Measurements from ENCODE around the gene SPATA6L.

SPATA6L gene

DNA sequence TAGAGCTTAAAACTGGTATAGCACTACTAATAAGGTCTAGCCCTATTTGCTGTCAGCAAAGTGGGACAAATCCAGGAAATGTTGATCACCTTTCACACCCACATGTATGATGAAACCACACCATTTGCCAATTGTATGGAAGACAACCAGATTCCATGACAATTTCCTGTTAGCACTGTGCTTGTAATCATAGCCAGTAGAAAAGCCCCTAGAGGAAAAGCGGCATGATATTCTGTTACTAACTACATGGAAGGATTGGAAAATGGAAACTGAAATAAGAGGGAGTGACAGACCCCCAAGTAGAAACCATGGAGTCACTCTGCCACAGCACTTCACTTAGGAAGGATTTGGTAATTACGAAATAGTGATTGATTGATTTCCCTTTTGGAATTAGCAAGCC lies 923 bp downstream of the SPATA6L start:
- H3K36me3 ChIP-seq (replicated peaks in 1 of 2; ENCODE audit: control insufficient read depth in 2 of 2, insufficient read depth in 2 of 2, low read length in 2 of 2), result no peaks in the 10 kb centered on the region
- no peak overlapping the region for H3K4me3 ChIP-seq (ENCODE audit: low read length in 2 of 2)
- H2BK15ac ChIP-seq (ENCODE audit: low read length), result no peak overlapping the region
- DNase-seq (ENCODE audit: low spot score), result no peak
- H3K4me1 ChIP-seq (ENCODE audit: control insufficient read depth in 2 of 2, insufficient read depth in 1 of 2, low read depth in 1 of 2, low read length in 2 of 2), result peaks cover 5 to 8% of the 10 kb centered on the region in 2 donors
- H3K18ac ChIP-seq (ENCODE audit: low read length), result no peak overlapping the region
- H4K8ac ChIP-seq (ENCODE audit: low read depth, low read length), result no peak overlapping the region
- no peak overlapping the region for H4K91ac ChIP-seq (ENCODE audit: low read depth, low read length, poor library complexity)
- H3K27ac ChIP-seq (replicated peaks; ENCODE audit: low read length), result no peak overlapping the region
- peaks cover 0 to 5% (median 0%) of the 10 kb centered on the region in 3 experiments for H3K27me3 ChIP-seq (ENCODE audit: control insufficient read depth in 3 of 3, insufficient read depth in 3 of 3, low read depth in 1 of 3, low read length in 3 of 3)
- H3K14ac ChIP-seq (ENCODE audit: low read length), result no peak overlapping the region
- no CpG with 5 or more reads among the region's 2 CpGs for WGBS, 2 donors (ENCODE audit: extremely low coverage in 2 of 2, insufficient read length in 2 of 2, insufficient replicate concordance in 1 of 2)
- H2BK5ac ChIP-seq (ENCODE audit: low read length), result no peak overlapping the region
- no peak overlapping the region for H3K4me2 ChIP-seq (ENCODE audit: insufficient read depth, low read length, poor library complexity, severe bottlenecking)
- H2AFZ ChIP-seq (ENCODE audit: low read length), result no peak overlapping the region
- no peaks in the 10 kb centered on the region for H3K79me1 ChIP-seq (ENCODE audit: low read depth, low read length)
- H2BK120ac ChIP-seq (ENCODE audit: low read depth, low read length), result no peak overlapping the region
- H3K4ac ChIP-seq (ENCODE audit: low read length), result no peak overlapping the region
- no peak overlapping the region for H2AK5ac ChIP-seq (ENCODE audit: low read depth, low read length)
- no peak overlapping the region for H2BK12ac ChIP-seq (ENCODE audit: low read length)
- H3K23ac ChIP-seq (ENCODE audit: low read depth, low read length, poor library complexity), result no peak overlapping the region
- H3K9ac ChIP-seq (ENCODE audit: low read depth, low read length, poor library complexity), result no peak overlapping the region
- no peaks in the 10 kb centered on the region for H3K9me3 ChIP-seq (replicated peaks in 1 of 2; ENCODE audit: control insufficient read depth in 2 of 2, insufficient read depth in 1 of 2, low read depth in 1 of 2, low read length in 2 of 2)

- no CpG with 5 or more reads among the region's 3 CpGs for WGBS, 2 donors (ENCODE audit: extremely low coverage in 2 of 2, insufficient read length in 2 of 2, insufficient replicate concordance in 1 of 2)
These were observed 2.3 kb downstream of the SPATA6L start for GRCh38 chr9:4663956-4664355.

GRCh38 chr9:4662989-4663792 lies 3.1 kb downstream of the SPATA6L start:
- no peaks in the 10 kb centered on the region for H3K79me1 ChIP-seq (ENCODE audit: low read depth, low read length)
- no peak overlapping the region for H2BK15ac ChIP-seq (ENCODE audit: low read length)
- H2AFZ ChIP-seq (ENCODE audit: low read length), result peak overlapping the region; percentile 93
- no peak overlapping the region for H3K27ac ChIP-seq (replicated peaks; ENCODE audit: low read length)
- H2AK5ac ChIP-seq (ENCODE audit: low read depth, low read length), result no peak overlapping the region
- no CpG with 5 or more reads among the region's 13 CpGs for WGBS, 2 donors (ENCODE audit: extremely low coverage in 2 of 2, insufficient read length in 2 of 2, insufficient replicate concordance in 1 of 2)
- no peak overlapping the region for H3K18ac ChIP-seq (ENCODE audit: low read length)
- no peaks in the 10 kb centered on the region for H3K9me3 ChIP-seq (replicated peaks in 1 of 2; ENCODE audit: control insufficient read depth in 2 of 2, insufficient read depth in 1 of 2, low read depth in 1 of 2, low read length in 2 of 2)
- H3K4me2 ChIP-seq (ENCODE audit: insufficient read depth, low read length, poor library complexity, severe bottlenecking), result peak overlapping the region; percentile 94
- no peak for DNase-seq (ENCODE audit: low spot score)
- peak overlapping the region; percentile 62 to 89 for H3K4me3 ChIP-seq (ENCODE audit: low read length in 2 of 2)
- no peak overlapping the region for H2BK120ac ChIP-seq (ENCODE audit: low read depth, low read length)
- no peak overlapping the region for H4K8ac ChIP-seq (ENCODE audit: low read depth, low read length)
- H3K4me1 ChIP-seq (ENCODE audit: control insufficient read depth in 2 of 2, insufficient read depth in 1 of 2, low read depth in 1 of 2, low read length in 2 of 2), result peaks cover 5 to 8% of the 10 kb centered on the region in 2 donors
- peak overlapping the region; percentile 99 for H3K9ac ChIP-seq (ENCODE audit: low read depth, low read length, poor library complexity)
- no peak overlapping the region for H3K4ac ChIP-seq (ENCODE audit: low read length)
- no peak overlapping the region for H4K91ac ChIP-seq (ENCODE audit: low read depth, low read length, poor library complexity)
- H2BK12ac ChIP-seq (ENCODE audit: low read length), result no peak overlapping the region
- H3K27me3 ChIP-seq (ENCODE audit: control insufficient read depth in 3 of 3, insufficient read depth in 3 of 3, low read depth in 1 of 3, low read length in 3 of 3), result peaks cover 0 to 5% (median 0%) of the 10 kb centered on the region in 3 experiments
- H2BK5ac ChIP-seq (ENCODE audit: low read length), result no peak overlapping the region
- H3K36me3 ChIP-seq (replicated peaks in 1 of 2; ENCODE audit: control insufficient read depth in 2 of 2, insufficient read depth in 2 of 2, low read length in 2 of 2), result no peaks in the 10 kb centered on the region
- H3K14ac ChIP-seq (ENCODE audit: low read length), result peak overlapping the region; percentile 72
- no peak overlapping the region for H3K23ac ChIP-seq (ENCODE audit: low read depth, low read length, poor library complexity)

More at GRCh38 chr9:4663956-4664355, 2.3 kb downstream of the SPATA6L start:
- no peaks in the 10 kb centered on the region for H3K36me3 ChIP-seq (replicated peaks in 1 of 2; ENCODE audit: control insufficient read depth in 2 of 2, insufficient read depth in 2 of 2, low read length in 2 of 2)
- H3K4me2 ChIP-seq (ENCODE audit: insufficient read depth, low read length, poor library complexity, severe bottlenecking), result no peak overlapping the region
- no peak overlapping the region for H2BK120ac ChIP-seq (ENCODE audit: low read depth, low read length)
- H2BK15ac ChIP-seq (ENCODE audit: low read length), result no peak overlapping the region
- H3K14ac ChIP-seq (ENCODE audit: low read length), result no peak overlapping the region
- DNase-seq (ENCODE audit: low spot score), result no peak
- no peak overlapping the region for H2BK12ac ChIP-seq (ENCODE audit: low read length)
- H4K91ac ChIP-seq (ENCODE audit: low read depth, low read length, poor library complexity), result no peak overlapping the region
- H3K9me3 ChIP-seq (replicated peaks in 1 of 2; ENCODE audit: control insufficient read depth in 2 of 2, insufficient read depth in 1 of 2, low read depth in 1 of 2, low read length in 2 of 2), result no peaks in the 10 kb centered on the region
- no peak overlapping the region for H4K8ac ChIP-seq (ENCODE audit: low read depth, low read length)
- no peak overlapping the region for H3K9ac ChIP-seq (ENCODE audit: low read depth, low read length, poor library complexity)
- no peaks in the 10 kb centered on the region for H3K79me1 ChIP-seq (ENCODE audit: low read depth, low read length)
- no peak overlapping the region for H3K18ac ChIP-seq (ENCODE audit: low read length)
- no peak overlapping the region for H2AK5ac ChIP-seq (ENCODE audit: low read depth, low read length)
- H3K4ac ChIP-seq (ENCODE audit: low read length), result no peak overlapping the region
- H2AFZ ChIP-seq (ENCODE audit: low read length), result no peak overlapping the region
- H3K27ac ChIP-seq (replicated peaks; ENCODE audit: low read length), result no peak overlapping the region
- H3K23ac ChIP-seq (ENCODE audit: low read depth, low read length, poor library complexity), result no peak overlapping the region
- H3K4me1 ChIP-seq (ENCODE audit: control insufficient read depth in 2 of 2, insufficient read depth in 1 of 2, low read depth in 1 of 2, low read length in 2 of 2), result peaks cover 5 to 8% of the 10 kb centered on the region in 2 donors
- no peak overlapping the region for H2BK5ac ChIP-seq (ENCODE audit: low read length)
- peaks cover 0 to 5% (median 0%) of the 10 kb centered on the region in 3 experiments for H3K27me3 ChIP-seq (ENCODE audit: control insufficient read depth in 3 of 3, insufficient read depth in 3 of 3, low read depth in 1 of 3, low read length in 3 of 3)
- H3K4me3 ChIP-seq (ENCODE audit: low read length in 2 of 2), result no peak overlapping the region

- H4K8ac ChIP-seq (ENCODE audit: low read depth, low read length), result no peak within 1 kb of the TSS
- H3K18ac ChIP-seq (ENCODE audit: low read length), result peak within 1 kb of the TSS; percentile 98
- H2BK5ac ChIP-seq (ENCODE audit: low read length), result no peak within 1 kb of the TSS
- DNase-seq (ENCODE audit: low spot score), result peak; percentile 63
- peak within 1 kb of the TSS; percentile 94 for H3K4me2 ChIP-seq (ENCODE audit: insufficient read depth, low read length, poor library complexity, severe bottlenecking)
- H2BK12ac ChIP-seq (ENCODE audit: low read length), result peak within 1 kb of the TSS; percentile 18
- peak within 1 kb of the TSS; percentile 45 for H2BK15ac ChIP-seq (ENCODE audit: low read length)
- no peaks in the 10 kb centered on the region for H3K79me1 ChIP-seq (ENCODE audit: low read depth, low read length)
- H3K4me1 ChIP-seq (ENCODE audit: control insufficient read depth in 2 of 2, insufficient read depth in 1 of 2, low read depth in 1 of 2, low read length in 2 of 2), result peaks cover 5 to 8% of the 10 kb centered on the region in 2 donors
- no peaks in the 10 kb centered on the region for H3K9me3 ChIP-seq (replicated peaks in 1 of 2; ENCODE audit: control insufficient read depth in 2 of 2, insufficient read depth in 1 of 2, low read depth in 1 of 2, low read length in 2 of 2)
- H3K14ac ChIP-seq (ENCODE audit: low read length), result peak within 1 kb of the TSS; percentile 72
- peak within 1 kb of the TSS; percentile 62 to 89 for H3K4me3 ChIP-seq (ENCODE audit: low read length in 2 of 2)
- WGBS, 2 donors (ENCODE audit: extremely low coverage in 2 of 2, insufficient read length in 2 of 2, insufficient replicate concordance in 1 of 2), result no CpG with 5 or more reads among the region's 70 CpGs
- H3K9ac ChIP-seq (ENCODE audit: low read depth, low read length, poor library complexity), result peak within 1 kb of the TSS; percentile 99
- H2BK120ac ChIP-seq (ENCODE audit: low read depth, low read length), result peak within 1 kb of the TSS; percentile 84
- H3K4ac ChIP-seq (ENCODE audit: low read length), result no peak within 1 kb of the TSS
- peaks cover 0 to 5% (median 0%) of the 10 kb centered on the region in 3 experiments for H3K27me3 ChIP-seq (ENCODE audit: control insufficient read depth in 3 of 3, insufficient read depth in 3 of 3, low read depth in 1 of 3, low read length in 3 of 3)
- H4K91ac ChIP-seq (ENCODE audit: low read depth, low read length, poor library complexity), result peak within 1 kb of the TSS; percentile 87
- H3K23ac ChIP-seq (ENCODE audit: low read depth, low read length, poor library complexity), result peak within 1 kb of the TSS; percentile 96
- H2AK5ac ChIP-seq (ENCODE audit: low read depth, low read length), result no peak within 1 kb of the TSS
- no peak within 1 kb of the TSS for H3K27ac ChIP-seq (replicated peaks; ENCODE audit: low read length)
- H2AFZ ChIP-seq (ENCODE audit: low read length), result peak within 1 kb of the TSS; percentile 93
- H3K36me3 ChIP-seq (replicated peaks in 1 of 2; ENCODE audit: control insufficient read depth in 2 of 2, insufficient read depth in 2 of 2, low read length in 2 of 2), result no peaks in the 10 kb centered on the region
These were observed 3.9 kb downstream of the SPATA6L start, which contains the start of gene PLPP6 for GRCh38 chr9:4662108-4662988. Gene PLPP6 (plus strand): TSS chr9:4662294. CDS start chr9:4662376, 82 bp downstream.
